GM18858 (cell line): ENCODE data around the gene SLIT3.

Experiments used
- ATAC-seq: cut with Tn5 transposase; IDR thresholded peaks from one replicate; pipeline ENCODE4 v1.9.1; 2021; ENCODE audit not compliant: unreplicated experiment

SLIT3 gene

GRCh38 chr5:168975331-168975730, 325.6 kb downstream of the SLIT3 start:
- ATAC-seq: no peak

DNA sequence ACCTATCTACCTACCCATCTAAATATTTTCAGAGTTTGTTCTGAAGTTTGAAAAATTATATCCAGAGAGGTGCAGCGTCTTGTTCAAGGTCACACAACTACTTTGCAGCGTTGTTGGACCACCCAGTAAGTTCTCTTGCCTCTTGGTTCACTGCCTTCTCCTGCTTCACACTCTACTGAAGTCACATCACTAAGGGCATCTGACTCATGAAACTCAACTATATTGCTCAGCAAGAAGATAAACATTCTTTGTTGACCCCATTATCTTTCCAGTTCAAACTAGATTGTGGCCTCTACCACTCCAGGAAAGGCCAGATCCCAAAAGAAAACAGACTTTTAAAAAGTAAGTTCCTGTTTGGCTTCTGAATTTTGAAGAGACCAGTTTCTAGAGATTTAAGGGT, 326.9 kb downstream of the SLIT3 start:
- no peak for ATAC-seq

GRCh38 chr5:168972731-168973130, 328.2 kb downstream of the SLIT3 start:
- no peak for ATAC-seq

- ATAC-seq: no peak
These were observed 329.8 kb downstream of the SLIT3 start for GRCh38 chr5:168971100-168971499.

DNA sequence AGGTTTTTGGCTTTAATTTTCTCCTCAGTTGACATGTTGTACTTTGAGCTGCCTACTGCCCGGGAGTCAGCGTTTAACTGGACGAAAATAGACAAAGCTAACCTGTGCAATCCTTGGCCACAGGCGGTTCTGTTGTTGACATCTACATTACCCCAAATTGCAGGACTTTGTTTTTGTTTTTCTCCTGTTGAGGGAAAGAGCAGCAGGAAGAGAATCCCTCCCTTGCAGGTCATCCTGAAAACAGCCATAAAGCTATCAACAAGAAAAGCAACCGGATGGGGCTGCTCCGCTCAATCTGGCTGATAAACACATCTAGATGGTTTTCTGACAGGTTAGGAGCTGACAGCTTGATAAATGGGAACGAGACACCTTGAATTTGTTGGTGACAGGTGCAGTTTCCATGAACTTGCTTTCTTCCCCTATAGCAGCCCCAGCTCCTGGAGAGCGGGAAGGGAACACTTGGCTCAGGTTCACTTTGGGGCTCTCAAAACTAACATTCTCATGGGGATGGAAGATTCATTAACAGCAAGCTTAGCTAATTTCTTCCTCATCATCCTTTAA, 331.5 kb downstream of the SLIT3 start:
- ATAC-seq: no peak

DNA sequence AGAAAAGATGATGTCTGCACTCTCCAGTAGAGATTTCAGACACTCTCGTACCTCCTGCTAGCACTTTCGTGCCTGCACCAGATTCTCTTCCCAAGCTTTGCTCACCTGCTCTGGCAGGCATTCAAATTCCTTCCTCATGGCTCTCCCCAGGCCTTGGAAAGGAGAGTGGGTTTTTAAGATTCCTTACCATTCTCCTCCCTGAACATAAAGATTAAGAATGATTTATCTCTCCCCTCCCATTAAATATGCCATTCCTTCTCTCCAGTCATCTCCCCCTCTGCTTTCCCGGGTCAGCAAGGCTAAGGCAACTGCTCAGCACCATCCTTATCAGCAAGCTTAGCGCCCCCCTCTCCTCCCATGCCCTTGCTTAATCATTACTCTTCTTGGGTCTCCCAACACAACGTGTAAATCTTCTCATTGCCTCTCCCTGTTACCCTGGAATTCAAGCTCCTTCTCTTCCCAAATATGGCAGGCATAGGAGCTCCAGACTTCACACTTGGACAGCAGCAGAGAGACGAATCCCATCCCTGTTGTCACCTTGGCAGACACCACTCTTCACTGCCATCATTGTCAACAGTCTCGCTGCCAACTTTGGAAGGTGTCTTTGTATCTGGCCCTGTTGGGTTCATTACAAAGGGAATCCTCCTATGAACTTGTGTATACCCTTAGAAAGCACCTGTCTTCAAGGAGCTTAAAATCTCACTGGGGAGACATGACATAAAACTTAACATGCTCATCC, 332.9 kb downstream of the SLIT3 start:
- ATAC-seq: no peak

DNA sequence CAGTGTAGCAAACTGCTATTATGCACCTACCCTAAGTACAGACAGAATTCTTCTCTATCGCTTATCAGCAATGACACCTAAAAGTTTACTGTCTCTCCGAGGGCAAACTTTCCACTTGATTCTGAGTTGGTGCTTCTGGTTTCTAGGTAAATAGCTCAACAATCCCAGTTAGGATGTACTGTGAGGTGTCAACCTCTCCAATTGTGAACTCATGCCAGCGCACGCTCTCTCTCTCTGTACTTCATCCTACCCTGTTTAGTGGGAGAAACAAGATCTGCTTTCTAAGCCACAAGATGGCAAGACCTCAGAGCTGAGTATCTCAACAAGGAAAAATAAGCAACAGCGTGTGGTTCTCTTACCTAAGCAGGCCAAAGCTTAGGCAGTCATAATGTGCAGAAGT, 335.3 kb downstream of the SLIT3 start:
- no peak for ATAC-seq

DNA sequence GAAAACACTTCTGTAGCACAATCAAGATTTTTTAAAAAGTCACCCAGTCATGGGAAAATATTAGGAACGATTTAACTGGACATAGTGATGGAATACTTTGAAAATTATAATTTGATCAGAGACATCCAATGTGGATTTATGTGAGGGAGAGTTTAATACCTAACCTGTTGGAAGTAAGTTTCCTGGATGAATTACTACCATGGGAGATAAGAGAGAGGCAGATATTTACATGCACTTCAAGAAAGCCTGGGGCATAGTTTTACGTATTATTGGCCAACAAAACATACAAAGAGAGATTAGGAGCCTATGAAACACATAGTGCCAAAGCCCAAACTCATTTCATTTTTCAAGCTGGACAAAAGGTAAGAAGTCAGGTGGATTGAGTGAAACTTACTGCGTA, 336.8 kb downstream of the SLIT3 start:
- no peak for ATAC-seq

DNA sequence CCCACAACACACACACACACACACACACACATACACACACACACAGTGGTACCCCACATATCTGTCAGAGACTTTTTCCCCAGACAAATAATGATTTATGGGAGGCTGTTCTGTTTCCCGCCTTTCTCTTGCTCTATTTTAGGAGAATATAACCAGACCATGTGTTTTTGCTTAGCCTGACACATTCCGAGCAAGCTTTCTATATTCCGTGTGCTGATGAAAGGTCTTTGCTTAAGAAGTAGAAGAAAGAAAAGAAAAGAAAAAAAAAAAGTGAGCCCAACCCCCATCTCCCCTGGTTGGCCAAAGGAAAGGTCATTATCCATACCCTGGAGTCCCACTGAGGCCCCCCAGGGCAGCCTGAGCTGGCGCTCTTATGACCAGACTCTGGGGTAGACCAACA, 338.6 kb downstream of the SLIT3 start:
- no peak for ATAC-seq

DNA sequence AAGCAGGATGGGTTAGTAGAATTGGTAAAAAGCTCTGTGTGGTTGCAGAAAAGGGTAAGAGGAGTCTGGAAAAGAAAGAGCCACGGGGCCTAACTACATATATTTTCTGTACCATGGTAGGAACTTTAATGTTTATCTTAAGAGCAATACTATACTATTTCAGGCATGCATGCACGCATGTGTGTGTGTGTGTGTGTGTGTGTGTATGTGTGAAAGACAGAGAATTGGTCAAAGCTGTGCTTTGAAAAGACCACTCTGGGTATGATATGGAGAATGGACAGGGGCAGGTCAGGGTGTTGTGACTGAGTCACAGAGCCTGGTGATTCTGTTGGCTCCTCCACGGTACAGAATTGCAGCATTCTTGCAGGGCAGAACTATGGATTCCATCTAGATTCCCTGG, 339.3 kb downstream of the SLIT3 start:
- ATAC-seq: no peak

DNA sequence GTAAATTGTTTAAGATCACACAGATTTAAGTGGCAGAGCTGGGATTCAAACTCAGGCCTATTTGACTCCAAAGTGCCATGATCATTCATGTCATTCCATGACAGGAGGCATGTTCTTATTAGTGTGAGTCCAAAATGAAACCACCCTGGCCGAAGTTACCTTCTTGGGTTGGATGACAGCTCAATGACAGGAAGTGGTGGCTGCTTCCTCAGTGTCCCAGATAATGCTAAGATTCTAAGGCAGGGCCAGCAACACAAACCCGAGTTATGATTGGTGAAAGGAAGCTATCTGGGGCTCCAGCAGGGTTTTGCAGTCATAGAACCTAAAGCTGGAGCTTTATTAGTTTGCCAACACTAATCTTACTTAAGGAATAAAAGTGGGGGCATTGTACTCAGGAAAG, 340.4 kb downstream of the SLIT3 start:
- ATAC-seq: no peak

- no peak for ATAC-seq
These were observed 347.6 kb downstream of the SLIT3 start for GRCh38 chr5:168953351-168953750.

DNA sequence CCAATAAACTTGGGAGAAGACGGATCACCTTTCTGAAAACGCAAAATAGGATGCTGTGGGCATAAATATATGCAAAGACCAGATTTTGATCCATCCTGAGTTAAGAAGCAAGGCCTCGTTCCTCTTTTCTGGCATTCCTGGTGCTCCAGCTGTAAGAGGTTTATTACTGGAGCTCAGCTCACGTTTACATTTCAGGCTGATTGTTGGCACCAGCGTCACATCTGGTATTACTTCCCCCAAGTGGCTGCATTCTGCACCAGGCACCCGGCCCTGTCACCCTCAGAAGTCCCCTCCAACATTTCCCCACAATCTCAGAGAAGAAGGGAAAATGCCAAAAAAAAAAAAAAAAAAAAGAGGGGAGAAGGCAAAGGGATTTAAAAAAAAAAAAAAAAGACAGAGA, 348.7 kb downstream of the SLIT3 start:
- ATAC-seq: no peak

DNA sequence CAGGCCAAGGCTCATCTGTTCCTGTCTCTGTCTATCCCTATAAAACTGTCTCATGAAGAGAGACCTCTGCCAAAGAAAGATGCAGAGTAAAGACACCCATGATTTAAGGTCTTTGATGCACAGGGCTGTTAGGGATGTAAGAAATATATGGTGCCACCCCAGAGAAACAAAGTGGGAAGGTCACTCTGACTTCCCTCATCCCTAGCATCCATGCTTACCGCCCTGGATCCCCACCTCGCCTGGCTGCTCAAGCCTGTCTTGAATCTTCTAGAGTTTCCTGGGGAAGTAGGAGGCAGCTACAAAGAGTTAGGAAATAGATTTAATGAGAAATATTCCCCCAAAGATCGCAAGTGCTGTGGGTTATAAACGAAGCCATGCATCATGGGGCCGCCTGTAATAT, 349.2 kb downstream of the SLIT3 start:
- no peak for ATAC-seq

GRCh38 chr5:168951356-168951755, 349.6 kb downstream of the SLIT3 start:
- no peak for ATAC-seq

- no peak for ATAC-seq
These were observed 350.5 kb downstream of the SLIT3 start for GRCh38 chr5:168950241-168950951.

GRCh38 chr5:168948746-168949145, 352.2 kb downstream of the SLIT3 start:
- no peak for ATAC-seq

GRCh38 chr5:168947212-168947868, 353.6 kb downstream of the SLIT3 start:
- ATAC-seq: peak; percentile 54

DNA sequence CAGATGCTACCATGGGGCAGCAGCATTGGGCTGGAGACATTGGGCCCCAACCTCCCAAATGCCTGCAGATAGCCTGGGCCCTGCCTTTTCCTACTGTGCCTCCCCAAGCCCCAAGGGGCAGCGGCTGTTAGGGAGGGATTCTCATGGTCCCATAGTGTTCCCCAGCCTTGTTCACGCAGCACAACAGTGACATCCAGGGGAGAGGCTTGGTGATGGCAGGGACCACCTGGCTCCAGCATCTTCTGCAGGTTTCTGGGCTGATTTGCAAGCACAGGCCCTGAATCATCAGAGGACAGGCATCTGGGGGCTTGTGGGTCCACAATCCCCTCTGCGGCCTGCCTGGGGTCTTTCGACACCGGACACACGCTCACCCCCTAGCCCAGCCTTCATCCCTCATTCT, 354.6 kb downstream of the SLIT3 start:
- ATAC-seq: no peak

- no peak for ATAC-seq
These were observed 356.9 kb downstream of the SLIT3 start for GRCh38 chr5:168944004-168944403.

- ATAC-seq: no peak
These were observed 357.7 kb downstream of the SLIT3 start for GRCh38 chr5:168943091-168943884.
